Pancreas (tissue), 10 donors: ENCODE data around the gene UPB1. TPM values are rescaled to one million over a fixed set of nuclear protein-coding genes. Genes with fewer than 3 reads are reported as not detected.
A peak's percentile ranks its signal among the peaks of the same experiment; 100 is the strongest.

Experiments
- ATAC-seq, 4 donors: fragments of 200-7000 bp; cut with Tn5 transposase; one replicate each; pipeline versions ENCODE4 v1.8.0 to v1.9.1; 2020; ENCODE audit warnings: mild to moderate bottlenecking in 4 of 4, moderate library complexity in 4 of 4
- DNase-seq, 6 donors: peaks; one replicate each; pipeline ENCODE4 v3.0.0-alpha.2; 2020
- FAIRE-seq: peaks from 2 replicates; lab custom pipeline; 2012; peaks lifted over from hg19 to GRCh38; lab: Jason Lieb, UNC
- H3K27ac ChIP-seq, 4 donors: fragments of 200-600 bp; sonication (generic); 1 replicate in 3 of 4; 2 replicates in 1 of 4; pipeline versions ENCODE4 v1.5.0 to v1.8.0; 2020
- H3K27me3 ChIP-seq, 4 donors: fragments of 200-600 bp; one replicate each; pipeline ENCODE4 v1.8.0; 2021
- H3K36me3 ChIP-seq, 3 donors: fragments of 200-600 bp; sonication (generic) in 1 of 3; one replicate each; pipeline versions ENCODE4 v1.5.0 to v1.8.0; 2020 to 2021
- H3K4me1 ChIP-seq, 3 donors: fragments of 200-600 bp; one replicate each; pipeline ENCODE4 v1.8.0; 2021
- H3K4me3 ChIP-seq, 4 donors: fragments of 200-600 bp; sonication (generic) in 2 of 4; one replicate each; pipeline versions ENCODE4 v1.5.0 to v1.8.0; 2020 to 2021
- H3K9me3 ChIP-seq, 4 donors: fragments of 200-600 bp; one replicate each; pipeline ENCODE4 v1.8.0; 2021
- CTCF ChIP-seq, 4 donors: fragments of 200-600 bp; sonication (generic) in 3 of 4; IDR thresholded peaks; one replicate each; pipeline versions ENCODE4 v1.5.0 to v1.8.0; 2021; ENCODE audit warnings: antibody characterized with exemption in 4 of 4
- WGBS, 2 donors: extraction: QIAGEN DNeasy Blood & Tissue Kit; methylation state at CpG; one replicate each; pipeline ENCODE4 v1.1.7; 2013; 5-methylcytosine and 5-hydroxymethylcytosine counted together
- intact Hi-C, 3 donors: fragments of 100-400 bp; cut with DNase I; formaldehyde crosslinking; loops; one replicate each; pipeline versions ENCODE4 v1.11.1 to v1.14.2; 2022
- polyA plus RNA-seq, 2 donors: library from polyadenylated mRNA; stranded (reverse); fragments of 200-250 nt; gene quantifications; one replicate each; pipeline ENCODE4 v1.2.3, GENCODE V29; 2013
- total RNA-seq, 6 donors: library from RNA; stranded (reverse); fragmentation: NEBNext Ultra II Directional in 4 of 6; extraction: Animal tissue kit (Norgen Biotek cat#: 25700) in 4 of 6; gene quantifications; one replicate each; pipeline versions ENCODE4 v1.2.1 to v1.2.4, GENCODE V29; 2021 to 2023
- donor health status: healthy with polysubstance abuse.
- donor health status: DM: no; HTN: no; CAD: no; lungs with moderate emphysema.
- donor health status: DM: no; HTN: no; CAD: no.
- donor health status: control.
- donor health status: control.
- donor health status: Bipolar disorder and iron deficiency.
- donor health status: DM: yes; HTN: yes; CAD: no.
- donor health status: DM: no; HTN: no; CAD: no.
- donor health status: DM: no; HTN: no; CAD: no.
- donor health status: DM: yes; HTN: yes; CAD: no.

The UPB1 gene
- under 1 TPM; 0.08 to 0.32 (median 0.21) TPM for total RNA-seq
- polyA plus RNA-seq, result 1 to 10 TPM in 1 of 2 donors, under 1 TPM in 1; 0.30 to 2.3 TPM

- no peaks in the 10 kb centered on the region for H3K36me3 ChIP-seq
- DNase-seq (peak in 1 of 6 donors; percentile 73), FAIRE-seq (no peak), ATAC-seq (peak in 3 of 4 donors; percentile 43 to 58 (median 44))
- peaks cover 0 to 4% (median 0%) of the 10 kb centered on the region in 3 donors for H3K4me1 ChIP-seq
- no peak within 1 kb of the TSS for H3K27ac ChIP-seq
- peak within 1 kb of the TSS in 1 of 4 donors; percentile 38 for H3K4me3 ChIP-seq
- H3K27me3 ChIP-seq, result peaks cover 0 to 3% (median 0%) of the 10 kb centered on the region in 4 donors
- 28 to 31% methylated on average over 71 to 76 of the region's 76 CpGs for WGBS, 2 donors
- intact Hi-C loops, result no loop called here
- no peak for TF ChIP-seq CTCF (IDR thresholded peaks at IDR 0.05)
- no peaks in the 10 kb centered on the region for H3K9me3 ChIP-seq
Measured at GRCh38 chr22:24494528-24495364, at the start of gene UPB1. Gene UPB1, plus strand, starts transcription at chr22:24495332. Its CDS starts 72 bp downstream, at chr22:24495404.

GRCh38 chr22:24445481-24446259 lies 49.5 kb upstream of the UPB1 start:
- no peak for ATAC-seq
- no peak for DNase-seq
- no peak for FAIRE-seq
- WGBS, 2 donors, result 73 to 75% methylated on average over 11 of the region's 11 CpGs
- no peak for TF ChIP-seq CTCF (IDR thresholded peaks at IDR 0.05)
- Histone ChIP-seq H3K4me1 (no peaks in the 10 kb centered on the region), H3K9me3 (no peaks in the 10 kb centered on the region), H3K4me3 (no peak overlapping the region), H3K27ac (no peak overlapping the region), H3K27me3 (no peaks in the 10 kb centered on the region), H3K36me3 (no peaks in the 10 kb centered on the region)
- intact Hi-C loops, result no loop called here

GRCh38 chr22:24446260-24446611 lies 48.9 kb upstream of the UPB1 start:
- intact Hi-C loops, result no loop called here
- H3K36me3 ChIP-seq, result no peaks in the 10 kb centered on the region
- H3K9me3 ChIP-seq, result no peaks in the 10 kb centered on the region
- WGBS, 2 donors, result 77 to 87% methylated on average over 3 of the region's 3 CpGs
- no peaks in the 10 kb centered on the region for H3K4me1 ChIP-seq
- no peaks in the 10 kb centered on the region for H3K27me3 ChIP-seq
- FAIRE-seq (no peak), DNase-seq (no peak), ATAC-seq (no peak)
- no peak for TF ChIP-seq CTCF (IDR thresholded peaks at IDR 0.05)
- H3K4me3 ChIP-seq, result no peak overlapping the region
- no peak overlapping the region for H3K27ac ChIP-seq

GRCh38 chr22:24450610-24451009 lies 44.5 kb upstream of the UPB1 start:
- no peak for FAIRE-seq
- no peak overlapping the region for H3K4me3 ChIP-seq
- intact Hi-C loops, result no loop called here
- WGBS, 2 donors, result 87 to 91% methylated on average over 1 of the region's 1 CpG
- H3K36me3 ChIP-seq, result no peaks in the 10 kb centered on the region
- H3K27ac ChIP-seq, result no peak overlapping the region
- H3K27me3 ChIP-seq, result no peaks in the 10 kb centered on the region
- peaks cover 0 to 4% (median 2%) of the 10 kb centered on the region in 3 donors for H3K4me1 ChIP-seq
- no peak for ATAC-seq
- no peak for TF ChIP-seq CTCF (IDR thresholded peaks at IDR 0.05)
- H3K9me3 ChIP-seq, result no peaks in the 10 kb centered on the region
- no peak for DNase-seq
